SK-N-MC (cell line): Measurements from ENCODE around the gene SH3D19.

ENCODE experiments used
- DNase-seq: peaks from one replicate; pipeline ENCODE4 v3.0.0-alpha.2; 2011; ENCODE audit warnings: low read depth, low spot score
- H3K27ac ChIP-seq: fragments of 200-600 bp; sonication (generic); 2 replicates; pipeline ENCODE4 v1.5.1; 2016; ENCODE audit warnings: mixed run types
- H3K36me3 ChIP-seq: fragments of 200-600 bp; sonication (generic); 2 replicates; pipeline ENCODE4 v1.6.1; 2017; ENCODE audit warnings: antibody characterized with exemption, low read length, mixed read lengths; ENCODE audit not compliant: insufficient read depth
- H3K4me3 ChIP-seq: fragments of 200-600 bp; sonication (generic); 2 replicates; pipeline ENCODE4 v1.5.1; 2016
- H3K9ac ChIP-seq: fragments of 200-600 bp; sonication (generic); 2 replicates; pipeline ENCODE4 v1.8.0; 2017; ENCODE audit warnings: mixed run types, mixed read lengths; ENCODE audit not compliant: insufficient read length
- H3K9me3 ChIP-seq: fragments of 200-600 bp; sonication (generic); 2 replicates; pipeline ENCODE4 v1.6.1; 2017; ENCODE audit warnings: low read depth, mild to moderate bottlenecking, antibody characterized with exemption, low read length, moderate library complexity, mixed read lengths
- EZH2 ChIP-seq: fragments of 200-600 bp; sonication (generic); IDR thresholded peaks from one replicate; pipeline ENCODE4 v1.6.1; 2017; ENCODE audit warnings: antibody characterized with exemption
- FOXP2 ChIP-seq: optimal IDR thresholded peaks from 2 replicates; pipeline ENCODE3; 2011; ENCODE audit warnings: mild to moderate bottlenecking, moderate library complexity; ENCODE audit not compliant: insufficient read depth; ENCODE audit errors: extremely low read length, control extremely low read depth
- POLR2AphosphoS5 ChIP-seq: IDR thresholded peaks from 2 replicates; pipeline ENCODE4 v1.6.1; 2012; ENCODE audit warnings: mild to moderate bottlenecking, low read depth, low read length, borderline replicate concordance

Gene SH3D19

GRCh38 chr4:151202851-151203455, 122.5 kb downstream of the SH3D19 start:
- Histone ChIP-seq H3K36me3 (no peaks in the 10 kb centered on the region), H3K9ac (no peak overlapping the region), H3K9me3 (no peaks in the 10 kb centered on the region), H3K4me3 (no peak overlapping the region), H3K27ac (no peak overlapping the region)
- DNase-seq = no peak
- TF ChIP-seq FOXP2 = no peak
- TF ChIP-seq POLR2AphosphoS5 = no peak
- TF ChIP-seq EZH2 = no peak

GRCh38 chr4:151202381-151202780, 123.0 kb downstream of the SH3D19 start:
- Histone ChIP-seq H3K36me3 (no peaks in the 10 kb centered on the region), H3K4me3 (no peak overlapping the region), H3K27ac (no peak overlapping the region), H3K9ac (no peak overlapping the region), H3K9me3 (no peaks in the 10 kb centered on the region)
- no peak for DNase-seq
- TF ChIP-seq POLR2AphosphoS5 (no peak), FOXP2 (no peak), EZH2 (no peak)

DNA sequence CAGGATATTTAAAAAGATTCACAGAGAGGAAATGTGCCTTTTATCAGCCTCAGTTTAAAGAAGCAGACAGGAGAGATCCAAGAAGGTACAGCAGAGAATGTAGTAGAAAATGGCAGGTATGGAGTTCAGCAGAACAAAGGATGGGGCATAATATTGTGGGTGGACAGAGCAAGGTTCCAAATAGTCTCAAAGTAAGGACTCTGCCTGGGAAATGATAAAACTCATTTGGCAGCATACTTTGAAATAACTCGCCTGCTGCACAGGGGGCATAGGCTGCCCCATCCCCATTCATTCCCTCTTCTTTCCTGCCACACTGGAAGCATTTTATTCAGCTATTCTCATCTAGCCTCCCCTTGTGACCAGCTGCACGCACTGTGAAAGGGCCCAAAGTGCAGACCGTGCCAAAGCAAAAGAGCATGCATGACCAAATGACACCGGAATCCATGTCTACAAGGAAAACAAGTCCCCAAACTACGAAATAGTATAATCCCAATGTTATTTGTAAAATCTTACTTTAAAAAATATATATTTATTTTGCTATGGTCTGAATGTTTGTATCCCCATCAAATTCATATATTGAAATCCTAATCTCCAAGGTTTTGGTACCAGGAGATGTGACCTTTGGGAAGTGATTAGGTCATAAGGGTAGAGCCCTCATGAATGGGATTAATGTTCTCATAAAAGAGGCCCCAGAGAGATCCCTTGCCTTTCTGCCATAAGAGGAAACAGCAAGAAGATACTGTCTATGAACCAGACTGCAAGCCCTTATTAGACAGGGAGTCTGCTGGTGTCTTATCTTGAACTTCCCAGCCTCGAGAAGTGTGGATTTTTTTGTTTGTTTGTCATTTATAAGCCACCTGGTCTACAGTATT, 125.8 kb downstream of the SH3D19 start:
- DNase-seq = no peak
- no peak for TF ChIP-seq FOXP2
- TF ChIP-seq POLR2AphosphoS5 = no peak
- TF ChIP-seq EZH2 = no peak
- Histone ChIP-seq H3K9me3 (no peaks in the 10 kb centered on the region), H3K27ac (no peak overlapping the region), H3K4me3 (no peak overlapping the region), H3K36me3 (no peaks in the 10 kb centered on the region), H3K9ac (no peak overlapping the region)

DNA sequence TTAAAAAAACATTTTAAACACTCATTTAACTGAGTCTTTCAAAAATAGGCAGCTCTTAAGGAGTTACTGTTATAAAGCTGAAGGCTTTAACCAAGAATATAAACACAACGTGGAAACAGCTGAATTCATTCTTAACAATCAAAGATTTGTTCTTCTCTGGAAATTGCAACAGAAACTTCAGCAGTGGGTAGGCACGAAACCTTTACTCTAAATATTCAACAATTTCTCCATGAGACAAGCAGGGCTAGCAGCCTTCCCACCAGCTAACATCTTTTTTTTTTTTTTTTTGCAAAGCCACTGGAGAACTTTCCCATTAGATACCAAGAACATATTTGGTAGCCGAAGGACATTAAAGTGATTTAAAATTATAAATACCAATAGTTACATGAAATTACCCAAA, 126.7 kb downstream of the SH3D19 start:
- no peak overlapping the region for H3K27ac ChIP-seq
- no peak overlapping the region for H3K9ac ChIP-seq
- H3K36me3 ChIP-seq = no peaks in the 10 kb centered on the region
- H3K4me3 ChIP-seq = no peak overlapping the region
- TF ChIP-seq FOXP2 (no peak), POLR2AphosphoS5 (no peak), EZH2 (no peak)
- no peak for DNase-seq
- H3K9me3 ChIP-seq = no peaks in the 10 kb centered on the region

DNA sequence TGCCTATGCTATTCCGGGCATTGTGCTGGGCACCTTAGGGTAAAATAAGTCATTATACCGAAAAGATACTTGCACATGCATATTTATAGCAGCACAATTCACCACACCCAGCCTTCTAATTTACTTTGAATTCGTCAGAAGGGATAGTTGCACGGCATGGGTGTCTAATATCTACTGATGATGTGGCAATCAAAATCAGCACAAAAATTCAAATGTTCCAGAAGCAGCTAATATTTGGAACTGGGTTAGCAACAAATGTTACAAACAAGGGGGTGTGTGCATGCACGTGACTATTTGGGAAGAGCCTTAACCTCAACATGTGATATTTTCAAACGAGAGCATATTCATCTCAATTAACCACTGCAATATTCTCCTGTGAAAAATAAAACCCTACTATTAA, 128.2 kb downstream of the SH3D19 start:
- no peaks in the 10 kb centered on the region for H3K9me3 ChIP-seq
- no peak overlapping the region for H3K4me3 ChIP-seq
- no peak overlapping the region for H3K9ac ChIP-seq
- TF ChIP-seq POLR2AphosphoS5 (no peak), EZH2 (no peak), FOXP2 (no peak)
- no peak for DNase-seq
- no peak overlapping the region for H3K27ac ChIP-seq
- no peaks in the 10 kb centered on the region for H3K36me3 ChIP-seq

DNA sequence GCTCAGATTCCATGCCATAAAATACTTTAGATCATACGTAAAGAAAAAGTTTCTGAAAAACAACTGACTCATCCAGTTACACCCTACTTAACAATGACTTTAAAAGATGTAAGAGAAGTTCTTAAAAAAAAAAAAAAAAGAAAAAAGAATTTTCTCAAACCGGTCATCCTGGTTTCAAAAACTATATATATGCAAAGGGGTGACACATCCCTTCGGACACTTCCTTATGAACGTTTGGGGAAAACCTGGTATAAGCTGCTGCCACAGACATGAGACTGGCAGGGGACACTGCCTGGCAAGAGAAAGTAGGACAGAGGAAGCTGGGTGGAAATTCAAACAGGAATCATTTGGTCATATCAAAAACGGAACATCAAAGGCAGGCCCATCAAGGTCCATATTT, 129.6 kb downstream of the SH3D19 start:
- H3K27ac ChIP-seq = no peak overlapping the region
- no peak for DNase-seq
- no peak overlapping the region for H3K9ac ChIP-seq
- TF ChIP-seq FOXP2 (no peak), POLR2AphosphoS5 (no peak), EZH2 (no peak)
- H3K36me3 ChIP-seq = no peaks in the 10 kb centered on the region
- H3K9me3 ChIP-seq = no peaks in the 10 kb centered on the region
- no peak overlapping the region for H3K4me3 ChIP-seq

DNA sequence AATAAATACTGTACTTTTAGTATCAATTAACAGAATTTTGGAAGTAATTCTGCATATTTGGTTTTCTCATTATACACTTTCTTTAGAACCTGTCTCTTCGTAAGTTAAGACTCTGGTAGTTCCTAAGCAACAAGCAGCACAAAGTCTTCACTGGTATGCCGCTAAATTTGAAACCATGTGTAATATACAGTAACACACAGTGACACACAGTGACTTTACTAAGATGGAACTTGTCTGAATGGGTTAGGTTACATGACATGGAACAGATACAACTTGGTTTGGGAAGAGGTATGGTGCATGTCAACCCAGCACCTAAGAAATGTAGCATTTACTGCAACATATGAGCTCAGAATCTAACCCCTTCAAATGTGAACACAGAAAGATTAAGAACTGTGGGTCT, 132.0 kb downstream of the SH3D19 start:
- Histone ChIP-seq H3K9me3 (no peaks in the 10 kb centered on the region), H3K36me3 (no peaks in the 10 kb centered on the region), H3K9ac (no peak overlapping the region), H3K27ac (no peak overlapping the region), H3K4me3 (no peak overlapping the region)
- TF ChIP-seq POLR2AphosphoS5 = no peak
- TF ChIP-seq EZH2 = no peak
- no peak for DNase-seq

DNA sequence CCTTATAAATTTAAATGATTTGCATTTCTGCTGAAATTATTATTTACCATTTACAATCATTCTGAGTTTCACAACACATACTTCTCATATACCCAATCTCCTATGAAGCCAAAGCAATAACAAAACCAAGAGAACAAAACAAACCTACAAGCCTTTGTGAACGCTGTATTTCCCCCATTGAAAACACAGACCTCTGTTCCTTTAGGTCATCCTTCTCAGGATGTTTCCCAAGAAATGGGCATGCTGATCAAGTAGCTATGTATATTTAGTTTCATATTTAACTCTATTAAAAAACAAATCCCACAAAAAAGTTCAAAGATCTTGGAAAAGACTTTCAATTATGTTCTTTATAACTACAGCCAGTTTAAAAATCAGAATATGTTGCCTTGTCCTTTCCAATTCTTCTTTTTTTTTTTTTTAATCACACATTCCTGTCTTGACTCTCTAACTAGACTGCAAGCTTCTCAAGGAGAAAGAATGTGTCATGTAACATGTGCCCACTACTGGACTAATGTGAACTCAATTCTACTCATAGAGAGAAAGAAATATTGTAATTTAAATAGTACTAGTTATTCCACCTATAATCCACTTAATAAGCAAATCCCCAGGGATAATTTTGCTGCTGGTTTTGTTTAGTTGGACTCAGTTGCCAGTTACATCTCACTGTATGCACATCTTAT, 132.7 kb downstream of the SH3D19 start:
- Histone ChIP-seq H3K27ac (no peak overlapping the region), H3K9ac (no peak overlapping the region), H3K9me3 (no peaks in the 10 kb centered on the region), H3K36me3 (no peaks in the 10 kb centered on the region), H3K4me3 (no peak overlapping the region)
- DNase-seq = no peak
- TF ChIP-seq EZH2 = no peak
- TF ChIP-seq POLR2AphosphoS5 = no peak
- no peak for TF ChIP-seq FOXP2
